A172 (cell line): ENCODE results near the gene ZNF804B. TPM values are rescaled to one million over a fixed set of nuclear protein-coding genes. Genes with fewer than 3 reads are reported as not detected.

Experiments used
- DNase-seq: peaks from one replicate; pipeline ENCODE4 v3.0.0-alpha.2; 2015; ENCODE audit warnings: low spot score
- total RNA-seq: library from RNA; depleted of rRNA; stranded (reverse); fragments of >200 nt; shearing (Covaris generic); gene quantifications from 2 replicates; pipeline ENCODE4 v1.2.3, GENCODE V29; 2014; rRNA removed

The ZNF804B gene
- not detected in 2 replicates for total RNA-seq

GRCh38 chr7:88759230-88760135 is at the start of gene ZNF804B:
Gene ZNF804B, plus strand, starts transcription at chr7:88759700. Its CDS starts 277 bp downstream, at chr7:88759977.
- no peak for DNase-seq

DNA sequence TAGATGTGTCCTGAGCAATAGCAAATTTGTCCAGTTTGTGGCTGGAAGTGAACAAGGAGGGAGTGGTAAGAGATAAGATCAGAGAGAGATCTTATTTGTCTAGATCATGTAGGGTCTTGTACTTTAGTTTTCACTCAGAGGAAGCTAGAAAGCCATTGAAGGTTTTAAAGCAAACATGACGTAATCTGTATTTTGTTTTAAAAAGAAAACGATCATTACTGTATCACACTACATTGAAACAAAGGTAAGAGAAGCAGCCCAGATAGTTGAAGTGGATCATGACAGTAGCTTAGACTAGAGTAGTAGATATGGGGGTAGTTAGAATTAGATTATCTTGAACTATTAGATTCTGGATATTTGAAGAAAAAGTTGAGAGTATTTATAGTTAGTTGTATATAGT is 23.6 kb upstream of the ZNF804B start:
- DNase-seq = no peak

DNA sequence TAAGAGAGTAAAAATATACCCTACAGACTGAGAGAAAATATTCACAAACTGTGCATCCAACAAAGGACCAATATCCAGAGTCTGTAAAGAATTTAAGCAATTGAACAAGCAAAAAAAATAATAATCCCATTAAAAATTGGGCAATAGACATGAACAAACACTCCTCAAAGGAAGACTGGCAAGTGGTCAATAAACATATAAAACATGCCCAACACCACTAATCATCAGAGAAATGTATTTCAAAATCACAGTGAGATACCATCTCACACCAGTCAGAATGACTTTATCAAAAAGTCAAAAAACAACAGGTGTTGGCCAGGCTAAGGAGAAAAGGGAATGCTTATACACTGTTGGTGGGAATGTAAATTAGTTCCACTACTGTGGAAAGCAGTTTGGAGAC is 21.9 kb upstream of the ZNF804B start:
- DNase-seq = no peak

DNA sequence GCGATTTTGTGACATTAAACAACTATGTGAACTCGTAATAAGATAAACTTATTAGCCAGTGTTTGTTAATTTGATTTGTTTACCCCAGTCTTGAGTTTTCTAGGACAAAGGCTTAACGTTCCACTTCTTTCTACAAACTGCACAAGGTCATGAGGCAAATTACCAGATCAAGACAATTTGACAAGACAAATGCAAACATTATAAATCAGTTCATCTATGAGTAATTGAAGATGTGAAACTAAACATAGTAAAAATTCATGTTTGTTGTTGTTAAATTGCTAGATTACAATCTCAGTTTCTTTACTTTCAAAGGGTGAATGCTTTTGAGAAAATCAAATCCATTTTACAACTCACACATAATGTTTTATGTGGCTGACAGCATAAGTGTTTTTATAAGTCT is 13.4 kb upstream of the ZNF804B start:
- DNase-seq = no peak

GRCh38 chr7:88756802-88757201 is 2.7 kb upstream of the ZNF804B start:
- no peak for DNase-seq

DNA sequence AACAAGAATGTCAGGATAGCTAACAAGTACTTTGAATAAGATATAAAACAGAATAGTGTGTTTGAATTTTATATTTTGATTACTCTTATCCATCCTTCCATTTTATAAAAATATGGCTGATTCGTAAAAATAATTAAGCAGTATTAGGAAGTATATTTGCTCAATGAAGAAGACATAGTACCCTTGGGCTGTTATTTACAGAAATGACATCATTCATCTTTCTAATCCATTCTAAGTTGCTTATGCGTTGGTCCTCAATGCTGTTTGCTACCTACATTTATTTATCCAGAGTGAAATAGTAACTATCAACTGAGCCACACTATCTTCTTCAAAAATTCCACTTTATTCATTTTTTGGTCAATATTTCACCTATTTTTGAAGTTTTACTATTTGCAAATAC is 2.1 kb upstream of the ZNF804B start:
- no peak for DNase-seq

- DNase-seq = no peak
These were observed 895 bp upstream of the ZNF804B start for GRCh38 chr7:88758381-88759229.

DNA sequence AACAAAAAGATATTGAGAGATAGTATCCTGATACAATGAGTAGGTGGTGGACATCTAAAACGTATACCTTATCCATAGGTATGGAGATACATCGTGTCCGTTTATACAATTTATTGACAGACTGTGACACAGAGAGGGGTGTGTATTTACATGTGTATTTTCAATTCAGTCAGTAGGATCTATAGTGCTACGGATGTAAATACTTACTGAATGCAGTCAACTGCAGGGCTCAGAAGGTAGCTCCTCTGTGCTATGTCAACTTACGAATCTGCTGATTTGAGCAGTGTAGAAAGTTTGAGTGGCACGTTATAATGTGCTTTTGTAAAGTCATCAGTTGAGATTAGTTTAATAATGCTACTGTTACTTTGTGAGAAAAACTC is 626 bp downstream of the ZNF804B start:
- no peak for DNase-seq

DNA sequence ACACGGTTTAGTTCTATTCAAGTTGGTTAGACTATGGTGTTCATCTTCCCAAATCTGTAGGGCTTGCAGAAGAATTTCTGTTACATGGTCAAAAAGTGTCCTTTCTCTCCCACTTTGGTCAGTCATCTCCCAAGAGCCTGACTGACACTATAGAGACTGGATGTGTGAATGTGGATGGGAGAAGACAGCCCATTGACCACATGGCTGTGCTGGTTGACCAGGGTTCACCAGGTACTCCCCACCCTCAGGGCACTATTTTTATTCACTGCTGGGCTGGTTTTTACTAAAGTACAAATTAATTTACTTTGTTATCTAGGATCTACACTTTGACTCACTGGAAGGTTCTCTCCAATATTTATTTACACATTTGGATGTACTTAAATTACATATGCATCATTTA is 2.3 kb downstream of the ZNF804B start:
- DNase-seq = no peak

- DNase-seq = no peak
These were observed 11.9 kb downstream of the ZNF804B start for GRCh38 chr7:88771417-88771816.

DNA sequence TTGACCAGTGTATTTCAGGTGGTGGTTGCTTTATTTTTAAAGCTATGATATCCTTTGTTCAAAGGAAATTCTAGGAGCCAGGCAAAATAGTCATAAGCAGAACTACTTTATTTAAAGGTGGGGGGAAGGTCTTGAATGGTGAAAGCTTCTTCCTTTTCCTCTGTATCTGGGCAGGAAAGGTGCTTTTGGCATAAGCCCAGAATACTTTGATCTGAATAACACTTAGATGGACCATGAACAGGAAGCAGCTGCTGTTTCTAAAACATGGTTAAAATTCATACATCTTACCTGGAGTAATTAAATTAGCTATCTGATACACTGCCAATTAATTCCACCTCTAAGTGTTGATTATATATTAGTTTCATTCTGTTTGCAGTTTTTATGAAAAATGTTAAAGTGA is 13.3 kb downstream of the ZNF804B start:
- DNase-seq = no peak

GRCh38 chr7:88775838-88776237 is 16.3 kb downstream of the ZNF804B start:
- no peak for DNase-seq

GRCh38 chr7:88787777-88788176 is 28.3 kb downstream of the ZNF804B start:
- no peak for DNase-seq

- DNase-seq = peak; percentile 36
These were observed 30.1 kb downstream of the ZNF804B start for GRCh38 chr7:88789480-88790064.

GRCh38 chr7:88791891-88792290 is 32.4 kb downstream of the ZNF804B start:
- DNase-seq = no peak

DNA sequence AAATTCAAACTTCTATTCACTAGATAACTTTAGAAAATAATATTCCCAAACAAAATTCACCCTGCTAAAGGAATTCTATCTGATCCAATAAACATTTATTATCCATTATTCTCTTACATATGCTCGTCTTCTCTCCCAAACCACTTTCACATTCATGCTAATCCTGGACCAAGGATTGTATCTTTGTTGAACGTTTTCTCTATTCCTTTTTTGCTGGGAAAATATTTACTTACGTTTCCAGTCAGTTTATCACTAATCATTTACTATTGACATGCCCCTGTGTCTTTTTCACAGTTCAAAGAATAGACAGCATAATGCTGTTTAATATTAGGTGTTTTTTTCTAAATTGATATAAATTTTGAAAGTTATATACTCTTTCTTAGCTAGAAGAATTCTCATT is 32.9 kb downstream of the ZNF804B start:
- no peak for DNase-seq

DNA sequence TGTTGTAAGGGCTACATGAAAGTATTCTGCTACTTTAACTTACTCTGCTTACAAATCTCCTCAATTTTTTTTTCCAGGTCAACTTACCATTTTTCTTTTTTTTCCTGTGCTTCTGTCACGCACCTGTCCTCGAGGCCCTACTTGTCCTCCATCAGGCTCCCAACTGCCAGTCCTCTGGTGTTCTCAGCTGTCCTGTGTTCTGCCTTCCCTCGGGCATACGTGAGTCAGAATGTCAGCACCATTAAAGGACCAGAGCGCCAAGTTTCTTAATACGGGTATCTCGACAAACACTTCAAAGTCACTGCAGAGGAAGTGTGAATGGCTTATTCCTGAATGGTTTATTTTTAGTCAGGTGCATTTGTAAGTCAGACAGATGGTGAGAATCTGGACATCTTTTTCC is 36.1 kb downstream of the ZNF804B start, which contains the start of gene TEX47:
Gene TEX47, minus strand, starts transcription at position 185 of the 400 bp plus-strand sequence. CDS start 795 bp downstream, outside the sequence.
- DNase-seq = peak; percentile 11

- DNase-seq = no peak
These were observed 41.5 kb downstream of the ZNF804B start for GRCh38 chr7:88801046-88801445.

DNA sequence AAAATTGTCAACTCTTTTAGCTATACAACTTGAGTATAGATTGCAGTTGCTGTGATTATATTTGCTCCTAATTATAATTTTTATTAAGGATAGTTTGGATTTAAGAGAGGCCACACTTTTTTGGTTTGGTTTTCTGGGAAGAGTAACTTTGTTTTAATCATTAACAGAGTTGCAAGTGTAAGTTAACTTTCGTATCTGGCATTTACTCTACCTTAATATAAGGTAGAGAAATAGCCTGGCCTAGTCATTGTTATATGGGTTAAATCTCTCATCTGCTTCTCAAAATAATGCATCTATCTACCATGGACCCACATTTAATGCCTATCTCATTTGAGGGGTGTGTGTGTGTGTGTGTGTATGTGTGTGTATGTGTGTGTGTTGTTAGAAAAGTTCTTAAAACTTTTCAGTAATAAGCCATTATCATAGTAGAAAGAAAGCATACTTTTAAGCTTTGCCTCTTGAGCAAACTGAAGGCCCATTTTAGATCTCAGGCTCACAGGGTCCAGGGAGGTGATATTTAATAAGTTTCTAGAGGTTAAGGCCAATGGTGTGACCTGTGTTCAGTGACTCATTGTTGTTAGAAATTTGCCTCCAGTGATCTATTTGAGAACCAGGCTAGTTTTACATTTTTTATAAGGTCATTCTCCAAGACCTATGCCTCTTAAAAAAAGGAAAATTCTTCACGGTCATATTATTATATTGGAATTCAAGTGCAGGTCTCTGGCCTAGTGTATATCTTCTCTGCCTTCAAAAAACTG is 47.0 kb downstream of the ZNF804B start:
- DNase-seq = no peak

DNA sequence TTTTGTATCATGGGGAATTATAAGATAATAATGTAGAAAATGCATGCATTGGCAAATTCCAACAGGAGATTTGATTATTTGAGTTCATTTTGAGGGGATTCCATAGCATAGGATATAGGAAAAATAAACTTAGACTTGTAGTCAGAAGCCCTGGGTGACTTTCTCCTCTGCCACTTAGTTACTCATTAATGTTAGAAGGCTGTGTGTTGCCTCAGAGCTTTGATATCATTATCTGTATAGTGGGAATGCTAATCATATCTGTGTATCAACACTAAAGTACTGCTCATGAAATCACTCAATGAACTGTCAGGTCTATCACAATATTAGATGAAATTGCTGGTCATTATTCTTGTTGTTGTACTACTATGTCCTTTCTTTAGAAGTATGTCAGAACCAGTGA is 59.1 kb downstream of the ZNF804B start:
- no peak for DNase-seq

GRCh38 chr7:88826222-88826621 is 66.7 kb downstream of the ZNF804B start:
- no peak for DNase-seq
